ENCODE results near the gene CCDC89. TPM values are rescaled to one million over a fixed set of nuclear protein-coding genes. Genes with fewer than 3 reads are reported as not detected.

The CCDC89 gene
- total and polyA plus RNA-seq, 9 of the 15 experiments (the other 6 are each of a cell fraction or from before 2014, with no cell fraction given) = 0.07 to 0.09 TPM; not detected in 7

DNA sequence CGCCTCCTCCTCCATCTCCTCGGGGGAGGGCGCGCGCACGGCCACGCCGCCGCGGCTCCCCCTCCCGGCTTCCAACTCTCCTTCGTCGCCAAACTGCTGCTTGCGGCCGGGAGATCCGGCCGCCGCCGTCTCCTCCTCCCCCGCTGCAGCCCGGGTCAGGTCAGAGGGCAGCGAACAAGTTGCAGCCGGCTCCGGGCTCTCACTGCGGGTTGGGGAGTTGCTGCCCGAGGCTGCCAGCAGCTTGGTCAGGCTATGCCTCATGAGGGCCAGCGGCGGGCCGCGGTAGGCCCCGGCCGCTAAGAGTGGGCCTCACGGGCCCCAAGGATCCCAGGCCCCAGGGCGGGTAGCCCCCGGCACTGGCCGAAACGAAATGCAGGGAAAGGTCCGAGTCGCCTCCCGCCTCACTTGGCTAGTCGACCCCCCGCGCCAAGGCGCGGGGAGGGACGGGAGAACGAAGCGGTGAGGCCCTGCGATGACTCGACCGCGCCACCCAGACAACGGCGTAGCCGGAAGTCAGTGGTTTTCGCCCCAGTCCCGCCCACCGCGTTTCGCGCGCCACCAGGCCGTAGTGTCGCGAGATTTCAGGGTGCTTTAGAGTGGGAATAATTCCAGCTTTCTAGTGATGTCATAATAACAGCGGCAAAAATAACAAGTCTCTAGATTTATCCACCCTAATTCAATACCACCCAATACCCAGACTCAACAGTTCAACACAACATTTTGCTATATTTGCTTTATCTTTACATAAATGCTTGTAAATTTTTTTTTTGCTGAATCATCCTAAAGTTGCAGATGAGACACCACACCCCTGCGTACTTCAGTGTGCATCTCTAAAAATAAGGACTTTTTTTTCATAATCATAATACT lies 21.1 kb downstream of the CCDC89 start, which contains the start of gene CREBZF (continued):
- peak in 1 of 3 experiments; percentile 25 for TF ChIP-seq YY1 (IDR thresholded peaks at IDR 0.05; ENCODE audit: borderline replicate concordance in 1 of 3, control insufficient read depth in 1 of 3, extremely low read depth in 1 of 3, insufficient read depth in 3 of 3, insufficient read length in 1 of 3, insufficient replicate concordance in 2 of 3, low read depth in 1 of 3, low read length in 2 of 3)

DNA sequence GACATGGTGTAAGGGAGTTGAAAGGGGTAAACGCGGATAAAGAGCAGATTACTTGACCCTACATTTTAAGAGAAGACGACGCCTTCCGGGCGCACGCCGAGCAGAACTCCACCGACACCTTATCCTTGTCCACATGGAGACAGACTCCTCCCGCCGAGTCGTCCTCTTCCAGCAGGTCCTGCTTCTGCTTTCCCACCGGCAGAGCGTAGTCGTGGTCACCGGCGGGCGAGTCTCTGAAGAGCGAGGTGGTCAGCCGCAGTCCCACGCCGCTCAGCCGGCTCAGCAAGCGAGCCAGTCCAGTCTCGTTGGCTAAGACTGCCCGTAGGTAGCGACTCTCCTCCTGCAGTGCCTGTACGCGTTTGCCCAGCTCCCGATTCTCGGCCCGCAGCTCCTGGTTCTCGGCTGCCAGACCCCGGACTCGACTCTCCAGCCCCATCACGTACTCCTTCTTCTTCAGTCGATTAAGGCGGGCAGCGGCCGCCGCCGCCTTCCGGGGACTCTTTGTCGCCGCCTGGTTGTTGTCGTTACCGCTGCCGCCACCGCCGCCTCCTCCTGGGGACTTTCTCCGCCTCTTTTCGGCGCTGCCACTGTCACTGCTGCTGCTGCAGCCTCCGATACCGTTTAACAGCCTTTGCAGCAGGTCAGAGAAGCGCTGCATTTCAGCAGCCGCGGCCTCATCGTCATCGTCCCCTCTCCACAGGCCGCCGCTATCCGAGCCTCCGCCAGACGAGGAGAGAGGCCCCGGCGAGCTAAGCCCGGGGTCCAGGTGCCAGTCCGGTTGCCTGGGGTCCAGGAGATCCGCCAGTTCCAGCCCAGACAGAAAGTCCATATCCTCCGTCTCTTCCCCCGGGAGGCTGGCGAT lies 22.0 kb downstream of the CCDC89 start:
- FAIRE-seq (no peak), ATAC-seq (peak; percentile 75), DNase-seq (ENCODE audit: extremely low read depth in 1 of 4, low spot score in 3 of 4) (peak; percentile 66 to 86 (median 70))
- Histone ChIP-seq H3K4me2 (ENCODE audit: insufficient read depth, low read length) (peak overlapping the region; percentile 95), H3K36me3 (ENCODE audit: control insufficient read depth, insufficient read depth, low read length) (peaks cover 41% of the 10 kb centered on the region), H3K79me2 (ENCODE audit: control insufficient read depth, insufficient read depth, low read length) (peaks cover 59% of the 10 kb centered on the region), H3K27me3 (ENCODE audit: control insufficient read depth in 2 of 2, insufficient read depth in 2 of 2, low read length in 2 of 2) (no peaks in the 10 kb centered on the region), H4K20me1 (replicated peaks; ENCODE audit: control insufficient read depth, insufficient read depth, low read length) (peaks cover 16% of the 10 kb centered on the region), H3K4me1 (replicated peaks in 1 of 2; ENCODE audit: control insufficient read depth in 2 of 2, insufficient read depth in 2 of 2, low read length in 2 of 2) (peaks cover 10 to 14% of the 10 kb centered on the region in 2 experiments; a peak in 3 of 5 replicates), H3K9ac (ENCODE audit: insufficient read depth in 1 of 2, low read depth in 2 of 2, low read length in 2 of 2) (peak overlapping the region; percentile 98), H3K9me1 (ENCODE audit: control insufficient read depth, insufficient read depth, low read length) (no peaks in the 10 kb centered on the region), H3K9me3 (replicated peaks; ENCODE audit: control insufficient read depth, insufficient read depth, low read depth, low read length) (no peaks in the 10 kb centered on the region), H3K4me3 (peak overlapping the region; percentile 94), H2AFZ (ENCODE audit: low read depth, low read length) (peak overlapping the region; percentile 99), H3K27ac (ENCODE audit: extremely low read depth, low read depth, low read length) (peak overlapping the region; percentile 98)
- in situ Hi-C loops (cut with MboI) (no loop called here), intact Hi-C loops (cut with micrococcal nuclease) (loop anchor here (1.0 to 10.0 kb wide), 6 partner anchors 15 to 581 kb away; partner anchors contain the start of genes EED, PICALM and TMEM126B)
- ChIA-PET POLR2A (interaction anchor here (0.6 to 10.1 kb wide), 6 partner anchors 8 to 29 kb away, joined by 3 to 145 read pairs (median 4); partner anchors contain the start of gene TMEM126A), CTCF (ENCODE audit: low intra/inter-chr PET ratio) (interaction anchor here (0.8 kb wide), 1 partner anchor 69 kb away, joined by 4 read pairs; no protein-coding TSS in a partner anchor)
- no TSS peak for BruUV-seq (replicated peaks)
- WGBS (ENCODE audit: insufficient coverage, low coverage, missing lambda C conversion rate) = under 1% methylated on average over 70 of the region's 73 CpGs
- TF ChIP-seq ZNF830 (CRISPR knock-in tag; IDR thresholded peaks at IDR 0.05) (no peak), ELF1 (tag; IDR thresholded peaks at IDR 0.05) (peak; percentile 40; the same call in 1 of the 2 replicates), NCOA1 (IDR thresholded peaks at IDR 0.05; ENCODE audit: low read depth) (no peak), MEF2A (IDR thresholded peaks at IDR 0.05; ENCODE audit: control insufficient read depth, low read depth, low read length) (no peak), LCOR (CRISPR knock-in tag; IDR thresholded peaks at IDR 0.05) (peak; percentile 32; the same call in 1 of the 2 replicates), RBM17 (IDR thresholded peaks at IDR 0.05; ENCODE audit: borderline replicate concordance, low read depth, low read length) (no peak), RCOR1 (IDR thresholded peaks at IDR 0.05; ENCODE audit: borderline replicate concordance in 1 of 2, low read depth in 2 of 2, low read length in 2 of 2) (peak in 1 of 2 experiments; percentile 30; a peak in 1 of 4 replicates), CREM (IDR thresholded peaks at IDR 0.05; ENCODE audit: low read depth) (no peak)
- TF ChIP-seq, protein P1, sequence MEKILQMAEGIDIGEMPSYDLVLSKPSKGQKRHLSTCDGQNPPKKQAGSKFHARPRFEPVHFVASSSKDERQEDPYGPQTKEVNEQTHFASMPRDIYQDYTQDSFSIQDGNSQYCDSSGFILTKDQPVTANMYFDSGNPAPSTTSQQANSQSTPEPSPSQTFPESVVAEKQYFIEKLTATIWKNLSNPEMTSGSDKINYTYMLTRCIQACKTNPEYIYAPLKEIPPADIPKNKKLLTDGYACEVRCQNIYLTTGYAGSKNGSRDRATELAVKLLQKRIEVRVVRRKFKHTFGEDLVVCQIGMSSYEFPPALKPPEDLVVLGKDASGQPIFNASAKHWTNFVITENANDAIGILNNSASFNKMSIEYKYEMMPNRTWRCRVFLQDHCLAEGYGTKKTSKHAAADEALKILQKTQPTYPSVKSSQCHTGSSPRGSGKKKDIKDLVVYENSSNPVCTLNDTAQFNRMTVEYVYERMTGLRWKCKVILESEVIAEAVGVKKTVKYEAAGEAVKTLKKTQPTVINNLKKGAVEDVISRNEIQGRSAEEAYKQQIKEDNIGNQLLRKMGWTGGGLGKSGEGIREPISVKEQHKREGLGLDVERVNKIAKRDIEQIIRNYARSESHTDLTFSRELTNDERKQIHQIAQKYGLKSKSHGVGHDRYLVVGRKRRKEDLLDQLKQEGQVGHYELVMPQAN (IDR thresholded peaks at IDR 0.05; ENCODE audit: borderline replicate concordance) = peak; percentile 24; the same call in 1 of the 2 replicates
- TF ChIP-seq, protein P2, sequence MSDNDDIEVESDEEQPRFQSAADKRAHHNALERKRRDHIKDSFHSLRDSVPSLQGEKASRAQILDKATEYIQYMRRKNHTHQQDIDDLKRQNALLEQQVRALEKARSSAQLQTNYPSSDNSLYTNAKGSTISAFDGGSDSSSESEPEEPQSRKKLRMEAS (CRISPR knock-in tag; IDR thresholded peaks at IDR 0.05) = 0 out of 2 replicates have a peak, but pooled peaks have one; percentile 9
- TF ChIP-seq, protein P3, sequence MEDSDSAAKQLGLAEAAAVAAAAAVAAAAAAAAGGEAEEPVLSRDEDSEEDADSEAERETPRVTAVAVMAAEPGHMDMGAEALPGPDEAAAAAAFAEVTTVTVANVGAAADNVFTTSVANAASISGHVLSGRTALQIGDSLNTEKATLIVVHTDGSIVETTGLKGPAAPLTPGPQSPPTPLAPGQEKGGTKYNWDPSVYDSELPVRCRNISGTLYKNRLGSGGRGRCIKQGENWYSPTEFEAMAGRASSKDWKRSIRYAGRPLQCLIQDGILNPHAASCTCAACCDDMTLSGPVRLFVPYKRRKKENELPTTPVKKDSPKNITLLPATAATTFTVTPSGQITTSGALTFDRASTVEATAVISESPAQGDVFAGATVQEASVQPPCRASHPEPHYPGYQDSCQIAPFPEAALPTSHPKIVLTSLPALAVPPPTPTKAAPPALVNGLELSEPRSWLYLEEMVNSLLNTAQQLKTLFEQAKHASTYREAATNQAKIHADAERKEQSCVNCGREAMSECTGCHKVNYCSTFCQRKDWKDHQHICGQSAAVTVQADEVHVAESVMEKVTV (CRISPR knock-in tag; IDR thresholded peaks at IDR 0.05) = no peak
